OCI-LY7 (cell line): ENCODE results near the gene ZFR2. TPM values are rescaled to one million over a fixed set of nuclear protein-coding genes. Genes with fewer than 3 reads are reported as not detected.

ENCODE experiments used
- BruUV-seq: library from RNA; stranded (reverse); fragments of 400-500 nt; replicated peaks from 2 replicates; lab custom pipeline; 2021; lab: Mats Ljungman, UMichigan
- CTCF ChIA-PET: fragments of 300-600 bp; sonication (Branson Sonifier 250); formaldehyde crosslinking; loops from one replicate; lab custom pipeline; 2022; ENCODE audit warnings: antibody characterized with exemption; ENCODE audit not compliant: unreplicated experiment; lab: Charles Lee
- POLR2A ChIA-PET: fragments of 300-600 bp; sonication (Branson Sonifier 250); formaldehyde crosslinking; loops from one replicate; lab custom pipeline; 2022; ENCODE audit warnings: antibody characterized with exemption; lab: Charles Lee
- DNase-seq: peaks from one replicate; pipeline ENCODE4 v3.0.0-alpha.2; 2015; ENCODE audit warnings: low spot score
- H2AFZ ChIP-seq: fragments of 200-600 bp; sonication (generic), shearing (Covaris generic); 2 replicates; pipeline ENCODE4 v1.6.1; 2014; ENCODE audit warnings: mild to moderate bottlenecking, antibody characterized with exemption, low read length, moderate library complexity
- H3K27ac ChIP-seq: fragments of 200-600 bp; sonication (generic); 2 replicates; pipeline ENCODE4 v1.5.1; 2014; ENCODE audit warnings: mixed run types, low read depth, mild to moderate bottlenecking, moderate library complexity, low read length, inconsistent platforms; ENCODE audit not compliant: poor library complexity, severe bottlenecking
- H3K36me3 ChIP-seq: fragments of 200-600 bp; sonication (generic); 2 replicates; pipeline ENCODE4 v1.6.1; 2014; ENCODE audit warnings: mild to moderate bottlenecking, antibody characterized with exemption, low read length, moderate library complexity, mixed read lengths; ENCODE audit not compliant: insufficient read depth
- H3K4me1 ChIP-seq: fragments of 200-600 bp; sonication (generic); 2 replicates; pipeline ENCODE4 v1.5.1; 2014; ENCODE audit warnings: mild to moderate bottlenecking, low read length; ENCODE audit not compliant: insufficient read depth, poor library complexity, severe bottlenecking
- H3K4me2 ChIP-seq: fragments of 200-600 bp; sonication (generic); 2 replicates; pipeline ENCODE4 v1.6.1; 2014; ENCODE audit warnings: mild to moderate bottlenecking, low read length
- H3K4me3 ChIP-seq: fragments of 200-600 bp; sonication (generic); 2 replicates; pipeline ENCODE4 v1.5.1; 2014; ENCODE audit warnings: mild to moderate bottlenecking, low read depth, low read length; ENCODE audit not compliant: poor library complexity, severe bottlenecking
- H3K79me2 ChIP-seq: fragments of 200-600 bp; sonication (generic); 2 replicates; pipeline ENCODE4 v1.6.1; 2016; ENCODE audit warnings: low read depth, mild to moderate bottlenecking, low read length, moderate library complexity, mixed read lengths; ENCODE audit not compliant: insufficient read depth
- H3K9me2 ChIP-seq: fragments of 200-600 bp; sonication (generic); 2 replicates; pipeline ENCODE4 v1.6.1; 2016; ENCODE audit warnings: mild to moderate bottlenecking, low read length, mixed read lengths; ENCODE audit not compliant: insufficient read depth
- H3K9me3 ChIP-seq: fragments of 200-600 bp; sonication (generic); 2 replicates; pipeline ENCODE4 v1.6.1; 2014; ENCODE audit warnings: mild to moderate bottlenecking, mixed run types, low read length, mixed read lengths
- H4K20me1 ChIP-seq: fragments of 200-600 bp; sonication (generic); 2 replicates; pipeline ENCODE4 v1.6.1; 2014; ENCODE audit warnings: mild to moderate bottlenecking, antibody characterized with exemption, low read length, moderate library complexity, mixed read lengths; ENCODE audit not compliant: insufficient read depth
- CTCF ChIP-seq: fragments of 200-600 bp; sonication (generic); conservative IDR thresholded peaks from 2 replicates; pipeline ENCODE4 v1.5.1; 2014; ENCODE audit warnings: mild to moderate bottlenecking, antibody characterized with exemption, low read length, moderate library complexity, mixed read lengths
- EZH2phosphoT487 ChIP-seq: fragments of 200-600 bp; sonication (generic); IDR thresholded peaks from 2 replicates; pipeline ENCODE4 v1.6.1; 2018; ENCODE audit warnings: low read depth, borderline replicate concordance, mild to moderate bottlenecking, mixed run types, antibody characterized with exemption, low read length, moderate library complexity, mixed read lengths
- intact Hi-C: fragments of 100-400 bp; cut with micrococcal nuclease; formaldehyde crosslinking; loops from one replicate; pipeline ENCODE4 v1.10.0; 2022; ENCODE audit not compliant: unreplicated experiment
- total RNA-seq, 2 experiments: library from RNA; depleted of rRNA in 1 of 2; stranded (reverse); fragments of >200 nt in 1 of 2; shearing (Covaris generic) in 1 of 2; gene quantifications; 2 replicates each; pipeline ENCODE4 v1.2.3, GENCODE V29; 2014 to 2022

The ZFR2 gene
- total RNA-seq, 2 experiments from 2014 or later = not detected

DNA sequence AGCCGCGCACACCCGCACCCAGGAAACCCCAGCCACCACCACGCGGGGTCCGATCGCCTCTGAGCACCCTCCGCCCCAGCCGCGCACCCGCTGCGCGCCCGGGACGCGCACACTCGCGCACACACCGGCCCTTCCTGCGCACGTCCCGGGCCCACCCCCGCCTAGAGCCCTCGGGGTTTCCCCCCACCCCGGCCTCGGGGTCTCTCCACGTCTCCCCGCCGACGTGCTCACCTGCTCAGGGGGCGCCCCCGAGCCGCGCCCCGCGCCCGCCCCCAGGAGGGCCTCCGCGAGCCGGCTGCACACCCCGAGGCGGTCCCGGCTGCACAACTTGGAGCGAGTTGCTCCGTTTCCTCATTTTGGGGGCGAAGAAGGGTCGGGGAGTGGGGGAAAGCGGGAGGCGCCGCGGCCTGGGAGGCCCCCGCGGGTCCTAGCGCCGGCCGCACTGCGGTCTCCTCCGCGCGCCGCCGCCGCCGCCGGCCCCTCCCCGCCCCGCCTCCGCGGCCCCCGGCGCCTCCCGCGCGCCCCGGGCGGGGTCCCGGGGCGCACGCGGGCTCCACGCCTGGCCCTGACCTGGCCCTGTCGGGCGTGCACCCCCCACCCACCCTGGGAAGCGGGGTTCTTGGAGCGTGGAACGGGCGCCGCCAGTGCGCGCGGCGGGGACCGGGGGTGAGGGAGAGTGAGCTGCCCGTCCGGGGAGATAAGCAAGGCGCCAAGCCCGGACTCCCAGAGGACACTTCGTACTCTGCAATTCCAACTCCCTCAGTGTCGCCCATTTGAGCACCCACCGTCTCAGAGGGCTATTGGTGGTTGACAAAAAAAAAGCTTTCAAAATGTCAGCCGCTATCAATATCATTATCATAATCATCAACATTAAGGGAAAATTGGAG is 82.7 kb downstream of the ZFR2 start, which contains the start of gene MATK:
Gene MATK, minus strand, starts transcription at position 444 of the 887 bp plus-strand sequence. CDS start 1,246 bp downstream, outside the sequence.
- H3K27ac ChIP-seq = no peak within 1 kb of the TSS
- CTCF ChIA-PET = no interaction called here
- H3K4me2 ChIP-seq = no peak within 1 kb of the TSS
- H2AFZ ChIP-seq = no peak within 1 kb of the TSS
- intact Hi-C loops = no loop called here
- no peaks in the 10 kb centered on the region for H3K9me2 ChIP-seq
- no peak for TF ChIP-seq CTCF
- TF ChIP-seq EZH2phosphoT487 = no peak
- peaks cover 6% of the 10 kb centered on the region; the same call in 1 of the 2 replicates for H3K9me3 ChIP-seq
- no peaks in the 10 kb centered on the region for H3K4me1 ChIP-seq
- no peaks in the 10 kb centered on the region for H3K79me2 ChIP-seq
- POLR2A ChIA-PET = no interaction called here
- no peak for DNase-seq
- no peaks in the 10 kb centered on the region for H4K20me1 ChIP-seq
- BruUV-seq = no TSS peak
- no peak within 1 kb of the TSS for H3K4me3 ChIP-seq
- H3K36me3 ChIP-seq = no peaks in the 10 kb centered on the region

DNA sequence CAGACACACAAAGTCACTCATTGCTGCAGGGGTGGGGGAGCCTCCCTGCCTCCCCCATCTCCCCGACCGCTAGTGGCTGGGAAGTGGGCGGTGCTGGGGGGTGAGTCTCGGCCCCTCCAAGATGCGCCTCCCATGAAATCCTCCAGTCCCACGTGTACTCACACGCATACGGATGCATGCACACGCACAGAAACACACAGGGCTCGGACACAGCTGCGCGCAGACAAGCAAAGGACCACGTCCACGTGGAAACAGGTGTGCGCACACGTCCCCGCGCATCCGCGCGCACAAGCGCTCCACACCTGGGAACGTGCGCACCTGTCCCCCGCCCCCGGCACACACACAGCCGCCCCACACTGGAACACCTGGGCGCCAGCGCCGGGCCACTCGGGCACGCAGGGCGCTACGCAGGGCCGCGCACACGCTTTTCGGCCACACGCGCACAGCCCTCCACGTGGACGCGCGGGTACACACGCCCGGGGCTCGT is 83.3 kb downstream of the ZFR2 start:
- ChIA-PET CTCF (no interaction called here), POLR2A (no interaction called here)
- BruUV-seq = no TSS peak
- peaks cover 8% of the 10 kb centered on the region; the same call in 1 of the 2 replicates for H3K9me3 ChIP-seq
- no peak for DNase-seq
- H2AFZ ChIP-seq = no peak overlapping the region
- no peak overlapping the region for H3K27ac ChIP-seq
- no peaks in the 10 kb centered on the region for H3K9me2 ChIP-seq
- no peaks in the 10 kb centered on the region for H3K4me1 ChIP-seq
- no peaks in the 10 kb centered on the region for H3K79me2 ChIP-seq
- no peak for TF ChIP-seq CTCF
- TF ChIP-seq EZH2phosphoT487 = no peak
- H3K4me3 ChIP-seq = no peak overlapping the region
- H4K20me1 ChIP-seq = no peaks in the 10 kb centered on the region
- no peaks in the 10 kb centered on the region for H3K36me3 ChIP-seq
- no peak overlapping the region for H3K4me2 ChIP-seq
- intact Hi-C loops = no loop called here
